Hepatocyte (in vitro differentiated cells): ENCODE data around the gene CORO2B. TPM values are rescaled to one million over a fixed set of nuclear protein-coding genes. Genes with fewer than 3 reads are reported as not detected.

Source experiments
- DNase-seq: peaks from one replicate; pipeline ENCODE4 v3.0.0-alpha.2; 2016; ENCODE audit warnings: low spot score
- H2AFZ ChIP-seq: fragments of 200-600 bp; sonication (generic); 2 replicates; pipeline ENCODE4 v1.6.0; 2016; ENCODE audit warnings: antibody characterized with exemption, mild to moderate bottlenecking
- H3K27ac ChIP-seq: fragments of 200-600 bp; sonication (generic); 2 replicates; pipeline ENCODE4 v1.5.1; 2016; ENCODE audit warnings: mild to moderate bottlenecking
- H3K27me3 ChIP-seq: fragments of 200-600 bp; sonication (generic); 2 replicates; pipeline ENCODE4 v1.6.1; 2016
- H3K36me3 ChIP-seq: fragments of 200-600 bp; sonication (generic); replicated peaks from 2 replicates; pipeline ENCODE4 v1.5.1; 2016; ENCODE audit warnings: low read depth; ENCODE audit not compliant: insufficient read depth
- H3K4me1 ChIP-seq: fragments of 200-600 bp; sonication (generic); 2 replicates; pipeline ENCODE4 v1.5.1; 2016; ENCODE audit warnings: mild to moderate bottlenecking, moderate library complexity; ENCODE audit not compliant: insufficient read depth
- H3K4me2 ChIP-seq: fragments of 200-600 bp; sonication (generic); 2 replicates; pipeline ENCODE4 v1.6.0; 2016
- H3K4me3 ChIP-seq: fragments of 200-600 bp; sonication (generic); 2 replicates; pipeline ENCODE4 v1.5.1; 2016; ENCODE audit warnings: mild to moderate bottlenecking
- H3K79me2 ChIP-seq: fragments of 200-600 bp; sonication (generic); 2 replicates; pipeline ENCODE4 v1.6.0; 2017; ENCODE audit warnings: mild to moderate bottlenecking
- H3K9me2 ChIP-seq: fragments of 200-600 bp; sonication (generic); replicated peaks from 2 replicates; pipeline ENCODE4 v1.6.0; 2017; ENCODE audit warnings: mild to moderate bottlenecking; ENCODE audit not compliant: insufficient read depth
- H3K9me3 ChIP-seq: fragments of 200-600 bp; sonication (generic); 2 replicates; pipeline ENCODE4 v1.5.1; 2016; ENCODE audit warnings: low read depth, mild to moderate bottlenecking
- H4K20me1 ChIP-seq: fragments of 200-600 bp; sonication (generic); 2 replicates; pipeline ENCODE4 v1.6.0; 2016; ENCODE audit warnings: mild to moderate bottlenecking; ENCODE audit not compliant: insufficient read depth, poor library complexity, severe bottlenecking
- EZH2 ChIP-seq: fragments of 200-600 bp; sonication (generic); IDR thresholded peaks from 2 replicates; pipeline ENCODE4 v1.6.1; 2016; ENCODE audit warnings: antibody characterized with exemption, mild to moderate bottlenecking, borderline replicate concordance
- EZH2phosphoT487 ChIP-seq: fragments of 200-600 bp; sonication (generic); IDR thresholded peaks from one replicate; pipeline ENCODE4 v1.6.1; 2018; ENCODE audit warnings: antibody characterized with exemption, mild to moderate bottlenecking, low read depth, moderate library complexity; ENCODE audit not compliant: unreplicated experiment, severe bottlenecking
- WGBS: methylation state at CpG from one replicate; pipeline ENCODE4 v1.1.6; 2016; ENCODE audit warnings: low lambda C conversion rate; ENCODE audit errors: missing lambda C conversion rate; 5-methylcytosine and 5-hydroxymethylcytosine counted together
- polyA plus RNA-seq: library from polyadenylated mRNA; unstranded; fragments of >200 nt; fragmentation: Nextera tagmentation; extraction: Ambion mirVana; gene quantifications from 2 replicates; pipeline ENCODE4 v1.2.1, GENCODE V29; 2016
- total RNA-seq: library from RNA; depleted of rRNA; stranded (reverse); fragments of >200 nt; gene quantifications from 2 replicates; pipeline ENCODE4 v1.2.3, GENCODE V29; 2014
- TF ChIP-seq, protein P1 (sequence below): fragments of 200-600 bp; sonication (generic); IDR thresholded peaks from 2 replicates; pipeline ENCODE4 v1.5.1; 2016; ENCODE audit warnings: antibody characterized with exemption, mild to moderate bottlenecking; ENCODE audit not compliant: poor library complexity

Gene CORO2B
- total and polyA plus RNA-seq, 2 experiments from 2014 or later: 2.9 to 5.1 TPM

DNA sequence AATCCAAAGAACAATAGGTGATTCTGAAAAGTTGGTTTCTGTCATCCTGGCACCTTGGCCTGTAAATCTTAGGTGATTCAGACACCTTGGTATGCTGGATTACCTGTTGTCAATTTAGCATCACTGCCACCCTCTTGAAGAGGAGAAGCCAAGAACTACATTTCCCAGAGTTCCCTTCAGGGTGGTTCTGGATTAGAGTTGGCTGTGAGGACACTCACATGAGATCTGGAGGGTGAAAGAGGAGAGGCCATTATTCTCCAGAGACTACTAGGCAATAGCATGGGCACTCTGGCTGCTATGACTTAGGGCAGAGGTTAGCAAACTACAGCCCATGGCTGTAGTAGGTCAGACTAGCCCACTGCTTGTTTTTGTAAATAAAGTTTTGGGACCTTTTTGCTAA, 41.7 kb upstream of the CORO2B start:
- Histone ChIP-seq H3K9me3 (no peaks in the 10 kb centered on the region), H3K4me1 (no peaks in the 10 kb centered on the region), H3K4me3 (no peak overlapping the region), H3K27me3 (no peaks in the 10 kb centered on the region), H3K4me2 (no peak overlapping the region), H3K9me2 (no peaks in the 10 kb centered on the region), H4K20me1 (no peaks in the 10 kb centered on the region), H3K36me3 (no peaks in the 10 kb centered on the region), H3K27ac (no peak overlapping the region), H3K79me2 (no peaks in the 10 kb centered on the region), H2AFZ (no peak overlapping the region)
- no peak for DNase-seq
- no peak for TF ChIP-seq EZH2
- TF ChIP-seq, protein P1, sequence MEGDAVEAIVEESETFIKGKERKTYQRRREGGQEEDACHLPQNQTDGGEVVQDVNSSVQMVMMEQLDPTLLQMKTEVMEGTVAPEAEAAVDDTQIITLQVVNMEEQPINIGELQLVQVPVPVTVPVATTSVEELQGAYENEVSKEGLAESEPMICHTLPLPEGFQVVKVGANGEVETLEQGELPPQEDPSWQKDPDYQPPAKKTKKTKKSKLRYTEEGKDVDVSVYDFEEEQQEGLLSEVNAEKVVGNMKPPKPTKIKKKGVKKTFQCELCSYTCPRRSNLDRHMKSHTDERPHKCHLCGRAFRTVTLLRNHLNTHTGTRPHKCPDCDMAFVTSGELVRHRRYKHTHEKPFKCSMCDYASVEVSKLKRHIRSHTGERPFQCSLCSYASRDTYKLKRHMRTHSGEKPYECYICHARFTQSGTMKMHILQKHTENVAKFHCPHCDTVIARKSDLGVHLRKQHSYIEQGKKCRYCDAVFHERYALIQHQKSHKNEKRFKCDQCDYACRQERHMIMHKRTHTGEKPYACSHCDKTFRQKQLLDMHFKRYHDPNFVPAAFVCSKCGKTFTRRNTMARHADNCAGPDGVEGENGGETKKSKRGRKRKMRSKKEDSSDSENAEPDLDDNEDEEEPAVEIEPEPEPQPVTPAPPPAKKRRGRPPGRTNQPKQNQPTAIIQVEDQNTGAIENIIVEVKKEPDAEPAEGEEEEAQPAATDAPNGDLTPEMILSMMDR: no peak
- TF ChIP-seq EZH2phosphoT487: no peak

DNA sequence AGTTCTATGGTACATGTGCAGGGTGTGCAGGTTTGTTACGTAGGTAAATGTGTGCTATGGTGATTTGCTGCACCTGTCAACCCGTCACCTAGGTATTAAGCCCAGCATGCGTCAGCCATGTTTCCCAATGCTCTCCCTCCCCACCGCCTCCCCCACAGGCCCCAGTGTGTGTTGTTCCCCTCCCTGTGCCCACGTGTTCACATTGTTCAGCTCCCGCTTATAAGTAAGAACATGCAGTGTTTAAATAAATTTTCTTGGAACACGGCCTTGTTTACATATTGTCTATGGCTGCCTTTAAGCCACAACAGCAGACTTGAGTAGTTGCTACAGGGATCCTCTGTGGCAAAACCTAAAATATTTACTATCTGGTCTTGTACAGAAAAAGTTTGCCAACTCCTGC, 41.3 kb upstream of the CORO2B start:
- Histone ChIP-seq H3K27ac (no peak overlapping the region), H4K20me1 (no peaks in the 10 kb centered on the region), H3K4me2 (no peak overlapping the region), H3K79me2 (no peaks in the 10 kb centered on the region), H3K9me3 (no peaks in the 10 kb centered on the region), H3K4me3 (no peak overlapping the region), H3K27me3 (no peaks in the 10 kb centered on the region), H3K36me3 (no peaks in the 10 kb centered on the region), H3K9me2 (no peaks in the 10 kb centered on the region), H2AFZ (no peak overlapping the region), H3K4me1 (no peaks in the 10 kb centered on the region)
- no peak for DNase-seq
- WGBS: 78% methylated on average over 7 of the region's 7 CpGs
- TF ChIP-seq EZH2 (no peak), EZH2phosphoT487 (no peak)
- TF ChIP-seq, protein P1: no peak

DNA sequence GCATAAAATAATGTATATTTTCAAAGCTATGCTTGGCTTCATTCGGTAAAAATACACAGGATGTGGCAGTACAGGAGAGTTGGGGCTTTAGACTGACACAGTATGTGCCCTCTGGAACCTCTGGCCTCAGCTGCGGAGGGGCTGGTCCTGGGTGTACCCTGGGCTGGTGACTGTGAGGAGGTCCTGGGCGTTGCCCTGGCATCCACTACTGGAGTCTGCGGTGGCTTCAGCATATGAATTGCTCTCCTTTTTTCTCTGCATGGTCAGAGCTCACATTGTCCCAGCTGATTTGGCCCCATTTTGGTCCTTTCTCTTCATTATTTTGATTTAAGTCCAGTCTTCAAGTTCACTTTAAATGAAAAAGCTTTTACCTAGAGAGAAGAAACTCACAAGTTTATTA, 40.5 kb upstream of the CORO2B start:
- Histone ChIP-seq H3K79me2 (no peaks in the 10 kb centered on the region), H3K27ac (no peak overlapping the region), H3K4me2 (no peak overlapping the region), H3K27me3 (no peaks in the 10 kb centered on the region), H4K20me1 (no peaks in the 10 kb centered on the region), H3K9me2 (no peaks in the 10 kb centered on the region), H3K9me3 (no peaks in the 10 kb centered on the region), H3K36me3 (no peaks in the 10 kb centered on the region), H3K4me1 (no peaks in the 10 kb centered on the region), H3K4me3 (no peak overlapping the region), H2AFZ (no peak overlapping the region)
- no peak for DNase-seq
- 94% methylated on average over 4 of the region's 4 CpGs for WGBS
- TF ChIP-seq, protein P1: no peak
- no peak for TF ChIP-seq EZH2
- TF ChIP-seq EZH2phosphoT487: no peak

DNA sequence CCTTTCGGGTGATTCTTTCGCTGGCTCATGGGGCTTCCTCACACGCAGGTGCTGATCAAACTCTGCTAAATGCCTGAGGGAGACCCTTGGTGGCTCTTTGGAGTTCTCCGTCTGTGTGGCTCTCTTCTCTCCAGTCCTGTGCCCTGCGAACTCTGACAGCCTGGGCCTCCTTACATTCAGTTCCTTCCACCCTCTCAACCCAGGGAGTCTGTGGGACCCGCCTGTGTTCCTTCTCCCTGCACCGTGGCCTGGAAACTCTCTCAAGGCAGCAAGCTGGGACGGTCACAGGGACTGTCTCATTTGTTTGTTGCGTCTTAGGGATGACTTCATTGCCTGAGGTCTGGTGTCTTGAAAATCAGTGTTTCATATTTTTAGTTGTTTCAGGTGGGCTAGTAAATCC, 37.0 kb upstream of the CORO2B start:
- H3K4me2 ChIP-seq: no peak overlapping the region
- H2AFZ ChIP-seq: no peak overlapping the region
- no peaks in the 10 kb centered on the region for H3K9me2 ChIP-seq
- H4K20me1 ChIP-seq: no peaks in the 10 kb centered on the region
- H3K9me3 ChIP-seq: no peaks in the 10 kb centered on the region
- DNase-seq: no peak
- no peak overlapping the region for H3K4me3 ChIP-seq
- TF ChIP-seq EZH2phosphoT487: no peak
- TF ChIP-seq, protein P1: no peak
- TF ChIP-seq EZH2: no peak
- no peak overlapping the region for H3K27ac ChIP-seq
- no peaks in the 10 kb centered on the region for H3K4me1 ChIP-seq
- no peaks in the 10 kb centered on the region for H3K79me2 ChIP-seq
- no peaks in the 10 kb centered on the region for H3K27me3 ChIP-seq
- 87% methylated on average over 9 of the region's 9 CpGs for WGBS
- no peaks in the 10 kb centered on the region for H3K36me3 ChIP-seq
